ENCODE data around the gene MEF2A.

- TF ChIP-seq CTCF (IDR thresholded peaks at IDR 0.05) = no peak
- no peak for TF ChIP-seq EZH2 (IDR thresholded peaks at IDR 0.05; ENCODE audit: borderline replicate concordance, insufficient read depth, low read depth, low read length, poor library complexity, severe bottlenecking)
Observed at GRCh38 chr15:99604865-99605264, 39.1 kb downstream of the MEF2A start.
